Esophagus squamous epithelium (tissue), 5 donors: Measurements from ENCODE around the gene NCEH1. TPM values are rescaled to one million over a fixed set of nuclear protein-coding genes. Genes with fewer than 3 reads are reported as not detected.

ENCODE experiments used
- DNase-seq: peaks from one replicate; lab custom pipeline; 2025; lab: John Stamatoyannopoulos, UW
- H3K27ac ChIP-seq, 4 donors: fragments of 200-600 bp; sonication (generic); one replicate each; pipeline ENCODE4 v1.5.1; 2016 to 2019; ENCODE audit warnings: mild to moderate bottlenecking in 1 of 4
- H3K27me3 ChIP-seq, 4 donors: fragments of 200-600 bp; sonication (generic); 1 replicate in 3 of 4; 2 replicates in 1 of 4; pipeline versions ENCODE4 v1.5.1 to v1.6.0; 2017 to 2021; ENCODE audit warnings: antibody characterized with exemption in 1 of 4
- H3K36me3 ChIP-seq, 3 donors: fragments of 200-600 bp; sonication (generic); one replicate each; pipeline ENCODE4 v1.5.1; 2016 to 2019
- H3K4me1 ChIP-seq, 3 donors: fragments of 200-600 bp; sonication (generic); one replicate each; pipeline ENCODE4 v1.5.1; 2017 to 2019
- H3K4me3 ChIP-seq, 4 donors: fragments of 200-600 bp; sonication (generic); 1 replicate in 3 of 4; 2 replicates in 1 of 4; pipeline ENCODE4 v1.5.1; 2016 to 2019; ENCODE audit warnings: mild to moderate bottlenecking in 2 of 4, moderate library complexity in 1 of 4
- H3K9me3 ChIP-seq, 3 donors: fragments of 200-600 bp; sonication (generic); one replicate each; pipeline ENCODE4 v1.5.1; 2016 to 2019
- CTCF ChIP-seq, 6 experiments: fragments of 450-650 bp in 4 of 6; fragments of 200-600 bp in 2 of 6; sonication (generic) in 2 of 6; IDR thresholded peaks; one replicate each; pipeline ENCODE4 v1.5.1; 2016 to 2019; ENCODE audit warnings: antibody characterized with exemption in 6 of 6, mild to moderate bottlenecking in 4 of 6, moderate library complexity in 4 of 6
- POLR2A ChIP-seq, 4 donors: fragments of 450-650 bp; IDR thresholded peaks; one replicate each; pipeline ENCODE4 v1.6.1; 2017; ENCODE audit warnings: antibody characterized with exemption in 4 of 4, mild to moderate bottlenecking in 4 of 4, moderate library complexity in 3 of 4
- WGBS, 2 donors: methylation state at CpG; one replicate each; pipeline ENCODE4 v1.1.5; 2018; 5-methylcytosine and 5-hydroxymethylcytosine counted together
- intact Hi-C: fragments of 100-400 bp; cut with DNase I; formaldehyde crosslinking; loops from one replicate; pipeline ENCODE4 v1.15.0; 2022
- total RNA-seq, 4 donors: library from RNA; depleted of rRNA; stranded (reverse); fragments of >200 nt; gene quantifications; one replicate each; pipeline ENCODE4 v1.1.0, GENCODE V29; 2016
- donor health status: DM: yes; HTN: yes; CAD: no.

NCEH1 gene
- total RNA-seq, 4 donors from 2014 or later: 2.2 to 9.1 (median 5.0) TPM

- Histone ChIP-seq H3K36me3 (no peaks in the 10 kb centered on the region), H3K27me3 (no peaks in the 10 kb centered on the region), H3K27ac (no peak overlapping the region), H3K9me3 (peaks cover 0 to 13% (median 4%) of the 10 kb centered on the region in 3 donors), H3K4me3 (no peak overlapping the region), H3K4me1 (peaks cover 0 to 27% (median 14%) of the 10 kb centered on the region in 3 donors)
- no peak for DNase-seq
- WGBS, 2 donors: 89 to 95% methylated on average over 6 of the region's 6 CpGs
- TF ChIP-seq POLR2A (IDR thresholded peaks at IDR 0.05) (no peak), CTCF (IDR thresholded peaks at IDR 0.05) (no peak)
- intact Hi-C loops: no loop called here
These were observed 101.1 kb downstream of the NCEH1 start for GRCh38 chr3:172609750-172610149.

GRCh38 chr3:172608575-172608974, 102.3 kb downstream of the NCEH1 start:
- no peak for DNase-seq
- peak overlapping the region in 3 of 4 donors; percentile 51 to 73 (median 69) for H3K27ac ChIP-seq
- H3K4me3 ChIP-seq: no peak overlapping the region
- H3K4me1 ChIP-seq: peaks cover 0 to 22% (median 11%) of the 10 kb centered on the region in 3 donors
- no peaks in the 10 kb centered on the region for H3K27me3 ChIP-seq
- intact Hi-C loops: no loop called here
- WGBS, 2 donors: 63 to 72% methylated on average over 2 of the region's 2 CpGs
- H3K36me3 ChIP-seq: no peaks in the 10 kb centered on the region
- peaks cover 0 to 4% (median 0%) of the 10 kb centered on the region in 3 donors for H3K9me3 ChIP-seq
- no peak for TF ChIP-seq CTCF (IDR thresholded peaks at IDR 0.05)
- TF ChIP-seq POLR2A (IDR thresholded peaks at IDR 0.05): no peak

DNA sequence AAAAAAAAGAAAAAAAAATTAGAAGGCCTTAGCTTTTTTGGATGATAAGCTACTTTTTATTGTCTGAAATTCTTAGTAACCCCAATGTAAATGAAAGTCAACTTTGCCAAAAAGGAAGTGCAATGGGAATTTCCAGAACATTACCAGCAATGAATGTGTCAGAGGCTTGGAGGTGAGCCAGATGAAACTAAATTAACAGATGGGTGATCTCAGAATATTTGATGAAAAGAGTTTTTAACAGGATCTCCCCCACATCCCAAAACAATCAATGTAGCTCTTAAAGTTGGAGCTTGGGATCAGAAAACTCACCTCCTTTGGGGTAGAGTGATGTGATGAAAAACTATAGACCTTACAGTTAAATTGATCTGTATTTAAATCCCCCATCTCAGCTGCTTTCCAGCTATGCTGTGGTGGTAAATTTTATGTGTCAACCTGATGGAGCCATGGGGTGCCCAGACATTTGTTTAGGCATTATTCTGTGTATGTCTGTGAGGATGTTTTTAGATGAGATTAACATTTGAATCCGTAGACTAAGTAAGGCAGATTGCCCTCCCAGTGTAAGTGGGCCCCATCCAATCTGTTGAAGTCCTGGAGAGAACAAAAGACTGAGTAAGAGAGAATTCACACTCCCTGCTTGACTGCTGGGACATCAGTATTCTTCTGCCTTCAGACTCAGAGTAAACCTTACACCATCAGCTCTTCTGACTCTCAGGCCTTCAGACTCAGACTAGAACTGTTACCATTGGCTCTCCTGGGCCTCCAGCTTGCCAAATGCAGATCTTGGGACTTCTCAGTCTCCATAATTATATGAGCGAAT, 103.4 kb downstream of the NCEH1 start:
- no peak for DNase-seq
- intact Hi-C loops: no loop called here
- Histone ChIP-seq H3K27ac (peak overlapping the region; percentile 62 to 73 (median 68)), H3K27me3 (no peaks in the 10 kb centered on the region), H3K9me3 (no peaks in the 10 kb centered on the region), H3K4me3 (no peak overlapping the region), H3K4me1 (peaks cover 0 to 22% (median 11%) of the 10 kb centered on the region in 3 donors), H3K36me3 (no peaks in the 10 kb centered on the region)
- WGBS, 2 donors: 49 to 58% methylated on average over 2 of the region's 2 CpGs
- TF ChIP-seq CTCF (IDR thresholded peaks at IDR 0.05): no peak
- no peak for TF ChIP-seq POLR2A (IDR thresholded peaks at IDR 0.05)

GRCh38 chr3:172606021-172606420, 104.8 kb downstream of the NCEH1 start:
- Histone ChIP-seq H3K9me3 (no peaks in the 10 kb centered on the region), H3K4me1 (peaks cover 0 to 22% (median 11%) of the 10 kb centered on the region in 3 donors), H3K27ac (no peak overlapping the region), H3K27me3 (no peaks in the 10 kb centered on the region), H3K36me3 (no peaks in the 10 kb centered on the region), H3K4me3 (no peak overlapping the region)
- TF ChIP-seq POLR2A (IDR thresholded peaks at IDR 0.05) (no peak), CTCF (IDR thresholded peaks at IDR 0.05) (no peak)
- WGBS, 2 donors: 77 to 86% methylated on average over 5 of the region's 5 CpGs
- no peak for DNase-seq
- intact Hi-C loops: no loop called here

DNA sequence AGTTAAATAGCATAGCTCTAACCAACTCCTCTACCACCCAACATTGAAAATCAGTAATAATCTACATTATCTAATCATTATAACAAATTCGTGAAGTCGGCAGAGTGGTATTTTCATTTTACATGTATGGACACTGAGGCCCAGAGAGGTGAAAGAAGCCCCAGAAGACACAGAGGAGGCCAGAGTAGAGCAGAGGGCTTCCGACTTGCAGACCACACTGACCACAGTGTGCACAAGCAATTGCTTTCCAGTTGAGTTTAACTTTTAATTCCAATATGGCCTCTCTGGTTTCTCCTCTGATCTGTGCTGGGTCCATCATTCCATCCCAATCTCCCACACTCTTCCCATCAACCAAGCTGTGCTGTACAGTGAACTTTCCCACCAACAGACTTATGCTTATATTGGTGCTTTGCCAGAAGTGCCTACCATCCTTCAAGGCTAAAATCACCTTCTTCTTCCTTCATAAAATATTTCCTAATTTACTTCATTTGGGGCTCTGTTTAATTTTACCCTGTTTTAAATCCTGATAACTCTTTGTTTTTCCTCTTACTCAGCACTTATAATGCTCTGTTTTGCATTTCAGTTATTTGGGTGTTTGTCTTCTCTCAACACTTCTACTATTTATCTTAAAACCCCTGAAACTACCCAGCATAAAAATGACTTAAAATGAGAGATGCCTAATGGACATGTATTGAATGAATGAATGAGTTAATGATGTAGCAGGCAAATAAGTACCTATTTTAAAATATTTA, 105.8 kb downstream of the NCEH1 start:
- DNase-seq: no peak
- TF ChIP-seq POLR2A (IDR thresholded peaks at IDR 0.05) (no peak), CTCF (IDR thresholded peaks at IDR 0.05) (no peak)
- intact Hi-C loops: no loop called here
- Histone ChIP-seq H3K4me1 (peaks cover 0 to 22% (median 11%) of the 10 kb centered on the region in 3 donors), H3K36me3 (no peaks in the 10 kb centered on the region), H3K9me3 (no peaks in the 10 kb centered on the region), H3K4me3 (no peak overlapping the region), H3K27ac (no peak overlapping the region), H3K27me3 (no peaks in the 10 kb centered on the region)
- WGBS, 2 donors: 89 to 95% methylated on average over 3 of the region's 3 CpGs
